NCI-H1105 (cell line): Measurements from ENCODE around the gene CEP112.

Source experiments
- DNase-seq: peaks from one replicate; lab custom pipeline; 2025; lab: John Stamatoyannopoulos, UW

CEP112 gene

GRCh38 chr17:65988451-65988850 is 203.5 kb downstream of the CEP112 start:
- no peak for DNase-seq

- DNase-seq, result no peak
Measured at GRCh38 chr17:65987988-65988387, 203.9 kb downstream of the CEP112 start.

DNA sequence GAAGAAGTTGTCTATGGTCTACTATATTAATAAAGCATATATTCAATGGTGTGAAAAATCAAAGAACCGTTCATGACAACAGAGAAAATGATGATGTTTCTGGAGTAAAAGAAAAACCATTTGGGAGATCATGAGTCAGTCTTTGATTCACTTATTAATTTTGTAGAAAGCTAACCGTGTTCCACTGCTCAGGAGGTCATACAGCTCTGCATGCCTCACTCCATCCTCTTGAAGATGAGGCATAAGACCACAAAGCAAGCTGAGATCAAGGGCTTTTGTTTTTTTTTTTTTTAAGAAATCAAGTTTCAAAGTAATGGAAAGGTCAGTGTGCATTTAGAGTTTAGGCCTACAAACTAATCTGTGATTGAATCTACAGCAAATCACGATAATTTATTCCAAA is 206.4 kb downstream of the CEP112 start:
- no peak for DNase-seq

GRCh38 chr17:65984299-65984698 is 207.6 kb downstream of the CEP112 start:
- no peak for DNase-seq

DNA sequence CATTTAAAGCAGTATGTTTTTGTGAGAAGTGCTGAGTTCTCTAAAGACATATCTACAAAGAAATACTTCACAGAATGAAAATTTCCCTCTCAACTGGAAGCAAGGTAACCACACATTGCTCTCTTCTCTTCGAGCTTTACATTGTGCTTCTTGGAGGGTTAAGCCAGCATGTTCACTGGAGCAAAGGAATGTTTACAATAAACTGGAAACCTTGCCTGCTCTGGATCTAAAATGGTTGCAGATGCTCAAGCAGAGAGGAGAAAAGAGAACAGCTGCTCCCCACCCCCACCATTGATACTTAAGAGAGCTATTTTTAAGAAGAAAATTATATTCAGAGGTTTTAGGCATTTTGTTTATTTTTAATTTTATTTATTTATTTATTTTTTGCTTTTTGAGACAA is 213.1 kb downstream of the CEP112 start:
- no peak for DNase-seq

DNA sequence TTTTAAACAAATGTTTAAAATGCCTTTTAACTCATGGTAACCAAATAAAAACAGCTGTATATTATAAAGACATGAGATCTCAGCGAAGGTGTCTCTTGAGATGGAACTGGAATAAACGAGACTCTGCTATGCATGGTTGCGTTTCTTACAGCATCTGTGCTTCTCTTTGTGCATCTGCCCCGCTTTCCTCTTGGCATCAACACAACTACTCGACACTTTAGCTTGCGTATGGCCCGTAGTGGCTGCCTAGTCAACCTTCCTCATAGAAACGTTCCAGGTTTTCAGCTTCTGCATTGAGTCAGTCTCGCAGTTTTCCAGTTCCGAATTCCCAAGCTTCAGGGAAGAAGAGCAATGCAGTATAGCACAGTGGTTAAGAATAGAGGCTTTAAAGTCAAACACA is 214.9 kb downstream of the CEP112 start:
- no peak for DNase-seq

GRCh38 chr17:65975878-65976277 is 216.1 kb downstream of the CEP112 start:
- no peak for DNase-seq

GRCh38 chr17:65973237-65973636 is 218.7 kb downstream of the CEP112 start:
- DNase-seq, result no peak

DNA sequence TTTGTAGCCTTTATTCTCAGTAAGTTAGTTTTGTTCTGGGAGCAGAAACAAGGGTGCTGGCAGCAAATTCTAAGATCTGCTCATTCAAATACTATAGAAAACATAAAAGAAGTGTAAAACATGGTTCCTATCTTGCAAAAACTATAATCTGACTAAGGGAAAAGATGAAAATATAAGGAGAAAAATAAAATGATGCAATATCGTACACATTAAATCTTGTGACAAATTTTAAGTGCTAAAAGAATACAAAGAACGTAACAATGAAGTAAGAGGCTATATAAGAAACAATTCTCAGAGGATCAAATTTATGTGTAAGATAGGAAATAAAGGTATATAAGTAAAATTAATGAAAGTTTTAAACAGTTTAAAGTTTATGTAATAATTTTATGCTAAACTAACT is 224.6 kb downstream of the CEP112 start:
- DNase-seq, result no peak

- DNase-seq, result no peak
Measured at GRCh38 chr17:65966072-65966695, 225.7 kb downstream of the CEP112 start.

- DNase-seq, result no peak
Measured at GRCh38 chr17:65963179-65963578, 228.8 kb downstream of the CEP112 start.

DNA sequence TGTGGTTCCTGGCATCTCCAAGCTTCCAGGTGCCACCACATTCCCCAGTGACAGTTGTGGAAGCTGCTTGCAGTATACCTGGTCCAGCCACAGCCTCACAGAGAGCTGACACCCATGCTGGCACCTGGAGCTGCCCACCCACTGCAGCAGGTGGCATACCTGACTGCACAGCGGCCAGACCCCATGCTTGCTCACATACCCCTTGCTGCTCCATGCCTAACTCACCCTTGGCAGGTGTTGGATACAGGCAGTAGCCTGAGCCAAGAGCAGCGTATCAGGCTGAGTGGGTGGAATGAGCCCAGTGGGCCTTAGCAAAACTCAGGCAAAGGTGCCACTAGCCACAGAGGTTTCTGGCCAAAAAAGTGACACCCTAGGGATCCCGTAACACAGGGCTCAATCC is 232.3 kb downstream of the CEP112 start:
- DNase-seq, result no peak

- DNase-seq, result no peak
Measured at GRCh38 chr17:65956814-65957213, 235.1 kb downstream of the CEP112 start.

DNA sequence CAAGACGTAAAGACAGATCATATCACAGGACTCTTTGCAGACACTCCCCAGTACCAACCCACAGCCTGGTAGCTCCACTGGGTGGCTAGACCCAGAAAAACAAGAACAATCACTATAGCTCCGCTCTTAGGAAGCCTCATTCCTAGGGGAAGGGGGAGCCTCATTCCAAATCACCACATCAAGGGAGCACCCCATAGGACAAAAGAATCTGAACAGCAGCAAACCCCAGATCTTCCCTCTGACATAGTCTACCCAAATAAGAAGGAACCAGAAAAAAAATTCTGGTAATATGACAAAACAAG is 237.8 kb downstream of the CEP112 start:
- DNase-seq, result no peak

GRCh38 chr17:65953316-65954147 is 238.4 kb downstream of the CEP112 start:
- DNase-seq, result no peak

DNA sequence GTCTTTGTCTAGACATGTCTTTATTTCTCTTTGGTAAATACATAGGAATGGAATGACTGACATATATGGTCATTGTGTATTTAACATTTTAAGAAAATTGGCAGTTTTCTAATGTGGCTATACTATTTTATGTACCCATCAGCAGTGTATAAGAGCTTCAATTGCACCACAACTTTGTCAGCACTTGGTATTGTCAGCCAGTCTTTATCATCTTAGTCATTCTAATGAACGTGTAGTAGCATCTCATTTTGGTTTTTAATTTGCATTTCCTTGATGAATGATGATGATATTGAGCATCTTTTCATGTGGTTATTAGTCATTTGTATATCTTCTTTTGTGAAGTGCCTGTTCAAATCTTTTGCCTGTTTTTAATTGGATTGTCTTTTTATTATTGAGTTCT is 239.3 kb downstream of the CEP112 start:
- no peak for DNase-seq

DNA sequence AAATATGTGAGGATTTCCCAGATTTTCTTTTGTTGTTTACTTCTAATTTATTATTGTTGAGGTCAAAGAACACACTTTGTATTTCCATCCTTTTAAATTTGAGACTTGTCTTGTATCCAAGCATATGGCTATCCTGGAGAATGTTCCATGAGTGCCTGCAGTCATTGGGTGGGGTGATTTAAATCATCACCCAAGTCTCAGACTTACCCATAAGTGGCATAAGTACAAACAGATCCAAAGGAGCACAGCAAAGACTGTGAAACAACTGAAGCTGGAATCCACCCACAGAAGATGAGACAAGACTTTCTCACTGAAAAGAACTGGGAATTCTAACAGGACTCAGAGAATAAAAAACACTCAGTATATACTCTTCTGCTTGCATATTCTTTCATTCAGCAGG is 239.9 kb downstream of the CEP112 start:
- no peak for DNase-seq

DNA sequence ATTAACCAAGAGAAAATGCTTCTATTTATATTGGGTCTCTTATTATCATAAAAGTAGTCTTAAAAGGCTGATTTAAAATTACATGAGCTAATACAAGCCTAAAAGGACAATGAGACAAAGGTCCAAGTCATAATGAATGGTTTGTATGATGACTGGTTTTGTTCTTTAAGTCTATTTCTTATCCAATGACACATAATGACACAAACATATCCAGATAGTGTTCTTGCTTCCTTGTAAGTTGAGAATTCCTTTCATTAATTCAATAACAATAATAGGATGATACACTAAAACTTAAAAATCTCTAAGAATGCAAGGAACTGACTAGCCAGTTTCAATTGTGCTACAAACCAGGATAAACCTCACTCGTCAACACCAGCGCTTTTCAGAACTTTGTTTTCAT is 244.1 kb downstream of the CEP112 start:
- no peak for DNase-seq

DNA sequence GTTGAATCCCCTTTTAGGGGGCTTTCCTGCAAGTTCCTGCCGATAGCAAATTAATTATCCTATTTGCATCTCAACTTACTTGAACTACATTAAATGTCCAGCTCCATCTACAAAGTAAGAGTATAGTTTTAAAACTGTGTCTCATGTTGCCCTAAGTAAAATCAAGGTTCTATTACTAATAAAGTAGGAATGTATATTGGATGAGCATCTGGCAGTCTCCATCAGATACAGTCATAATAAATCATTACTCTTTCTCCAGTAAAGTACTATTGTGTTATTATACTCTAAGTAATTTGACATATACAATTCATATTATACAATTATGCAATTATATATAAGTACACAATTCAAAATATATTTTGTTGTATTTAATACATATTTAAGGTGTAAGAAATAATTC is 249.3 kb downstream of the CEP112 start:
- DNase-seq, result no peak

GRCh38 chr17:65941356-65941899 is 250.5 kb downstream of the CEP112 start:
- no peak for DNase-seq

DNA sequence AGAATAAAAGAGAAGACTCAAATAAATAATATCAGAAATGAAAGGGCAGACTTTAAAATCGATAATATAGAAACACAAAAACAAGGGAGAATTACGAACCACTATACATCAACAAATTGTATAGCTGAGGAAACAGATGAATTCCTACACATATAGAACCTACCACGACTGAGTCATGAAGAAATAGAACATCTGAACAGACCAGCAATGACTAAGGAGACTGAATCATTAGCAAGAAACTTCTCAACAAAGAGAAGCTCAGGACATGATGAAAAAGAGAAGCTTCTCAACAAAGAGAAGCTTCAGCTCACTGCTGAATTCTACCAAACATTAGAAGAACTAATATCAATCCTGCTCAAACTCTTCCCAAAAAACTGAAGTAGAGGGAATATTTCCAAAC is 255.9 kb downstream of the CEP112 start:
- no peak for DNase-seq

DNA sequence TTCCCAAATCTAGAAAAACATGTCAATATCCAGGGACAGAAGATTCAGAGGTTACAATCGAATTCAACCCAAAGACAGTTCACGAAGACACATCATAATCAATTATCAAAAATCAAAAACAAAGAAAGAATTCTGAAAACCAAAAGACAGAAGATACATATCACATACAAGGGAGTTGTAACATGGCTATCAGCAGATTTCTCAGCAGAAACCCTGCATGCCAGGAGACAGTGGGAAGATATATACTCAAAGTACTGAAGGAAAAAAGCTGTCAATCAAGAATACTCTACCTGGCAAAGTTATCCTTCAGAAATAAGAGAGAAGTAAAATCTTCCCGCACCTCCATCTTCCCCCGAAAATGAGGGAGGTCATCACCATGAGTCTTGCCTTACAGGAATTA is 258.6 kb downstream of the CEP112 start:
- DNase-seq, result no peak

GRCh38 chr17:65931246-65932149 is 260.4 kb downstream of the CEP112 start:
- DNase-seq, result no peak
